NK-92 (cell line): ENCODE results near the gene ERC2.

Source experiments
- DNase-seq: peaks from one replicate; lab custom pipeline; 2025; ENCODE audit not compliant: unreplicated experiment; lab: John Stamatoyannopoulos, UW

ERC2 gene

DNA sequence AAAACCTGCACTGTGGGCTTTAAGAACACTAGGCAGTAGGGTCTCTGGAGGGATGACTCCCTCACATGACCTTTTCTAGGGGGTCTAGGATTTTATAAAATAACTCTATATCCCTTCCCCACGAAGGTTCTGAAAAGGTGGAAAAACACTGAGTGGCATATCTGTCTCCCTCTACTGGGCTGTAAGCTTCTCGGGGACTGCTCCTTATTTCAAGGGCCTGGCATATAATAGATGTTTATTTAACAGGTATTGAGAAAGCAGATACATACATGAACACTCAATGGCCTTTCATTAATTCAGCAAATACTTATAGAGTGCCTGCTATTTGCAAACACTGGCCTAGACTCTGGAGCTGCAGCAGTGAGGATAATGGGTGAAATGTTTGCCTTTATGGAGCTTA lies 834.9 kb downstream of the ERC2 start:
- no peak for DNase-seq

DNA sequence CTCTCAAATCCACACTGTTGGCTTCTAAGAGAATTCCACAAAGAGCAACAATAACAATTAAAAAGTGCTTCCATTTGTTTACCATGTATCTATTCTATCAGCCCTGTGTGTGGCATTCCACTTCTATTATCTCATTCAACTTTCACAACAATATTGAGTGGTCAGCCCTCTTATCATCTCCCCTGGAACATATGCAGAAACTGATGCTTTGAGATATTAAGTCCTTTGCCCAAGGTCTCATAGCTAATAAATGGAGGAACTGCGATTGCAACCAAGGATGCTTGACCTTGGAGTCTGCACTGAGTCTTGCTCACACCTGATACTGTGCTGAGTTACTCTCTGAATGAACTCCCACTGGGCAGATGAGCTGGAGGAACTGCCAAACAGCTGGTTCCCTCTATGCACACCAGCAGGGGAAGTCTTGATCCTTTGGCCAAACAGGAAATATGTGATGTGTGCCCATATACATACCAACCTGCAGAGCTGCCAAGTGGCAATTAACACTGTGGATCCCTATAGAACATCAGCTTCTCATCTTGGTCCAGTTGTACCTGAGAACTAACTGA lies 836.4 kb downstream of the ERC2 start:
- DNase-seq: no peak

DNA sequence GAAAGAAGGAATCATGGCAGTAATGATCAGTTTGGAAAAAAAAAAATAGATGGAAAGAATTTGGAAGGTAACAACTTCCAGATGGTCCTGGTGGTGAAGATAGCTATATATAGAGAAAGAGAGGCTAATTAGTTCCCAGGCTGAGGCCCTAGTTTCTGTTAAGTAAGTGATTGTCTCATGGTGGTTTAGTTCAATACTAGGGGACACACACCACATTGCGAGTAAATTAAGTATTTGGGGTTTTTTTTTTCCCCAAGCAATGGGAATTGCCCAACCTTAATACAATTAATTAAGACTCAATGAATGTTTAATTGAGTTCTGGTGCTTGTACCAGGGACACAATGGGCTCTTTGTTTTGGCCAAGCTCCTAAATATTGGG lies 837.4 kb downstream of the ERC2 start:
- no peak for DNase-seq

DNA sequence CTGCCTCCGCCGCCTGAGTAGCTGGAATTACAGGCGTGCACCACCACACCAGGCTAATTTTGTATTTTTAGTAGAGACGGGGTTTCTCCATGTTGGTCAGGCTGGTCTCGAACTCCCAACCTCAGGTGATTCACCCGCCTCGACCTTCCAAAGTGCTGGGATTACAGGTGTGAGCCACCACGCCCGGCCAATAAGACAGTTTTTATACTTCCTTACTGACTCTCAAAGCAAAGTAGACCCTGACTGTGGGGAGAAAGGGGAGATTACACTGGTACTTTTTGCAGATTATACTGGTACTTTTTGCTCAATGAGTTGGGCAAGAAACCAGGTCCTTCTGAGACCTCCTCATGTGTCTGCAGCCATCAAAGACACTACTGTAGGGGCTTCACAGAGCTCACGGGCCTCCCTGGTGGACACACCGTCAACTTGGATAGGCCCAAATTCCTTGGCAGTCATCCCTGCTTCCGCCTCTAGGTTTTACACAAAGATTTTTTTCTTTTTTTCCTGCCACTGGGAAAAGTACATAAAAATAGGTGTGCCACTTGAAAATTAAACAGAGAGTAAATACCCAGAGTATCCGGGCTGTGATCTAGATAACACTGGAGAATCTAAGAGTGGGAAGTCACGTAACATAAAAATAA lies 837.9 kb downstream of the ERC2 start:
- DNase-seq: no peak

GRCh38 chr3:55629432-55629831 lies 838.8 kb downstream of the ERC2 start:
- no peak for DNase-seq

DNA sequence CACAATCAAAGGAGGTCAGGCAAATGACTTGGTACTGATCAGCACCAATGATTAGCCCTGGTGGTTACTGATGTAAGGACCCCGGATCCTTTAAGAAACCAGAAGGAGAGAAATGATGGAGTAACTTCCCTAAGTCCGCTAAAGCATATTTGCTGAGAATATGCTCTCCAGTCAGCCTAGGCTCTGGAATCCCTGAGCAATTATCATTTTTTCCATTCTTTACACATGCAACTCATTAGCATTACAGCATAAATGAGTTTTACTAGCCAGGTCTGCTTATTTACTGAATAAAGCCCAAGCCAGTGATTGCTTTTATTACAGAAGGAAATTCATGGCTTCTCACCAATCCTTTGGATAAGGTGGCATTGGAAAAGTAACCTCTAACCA lies 842.0 kb downstream of the ERC2 start:
- DNase-seq: no peak

- DNase-seq: no peak
These were observed 844.0 kb downstream of the ERC2 start for GRCh38 chr3:55624238-55624637.

DNA sequence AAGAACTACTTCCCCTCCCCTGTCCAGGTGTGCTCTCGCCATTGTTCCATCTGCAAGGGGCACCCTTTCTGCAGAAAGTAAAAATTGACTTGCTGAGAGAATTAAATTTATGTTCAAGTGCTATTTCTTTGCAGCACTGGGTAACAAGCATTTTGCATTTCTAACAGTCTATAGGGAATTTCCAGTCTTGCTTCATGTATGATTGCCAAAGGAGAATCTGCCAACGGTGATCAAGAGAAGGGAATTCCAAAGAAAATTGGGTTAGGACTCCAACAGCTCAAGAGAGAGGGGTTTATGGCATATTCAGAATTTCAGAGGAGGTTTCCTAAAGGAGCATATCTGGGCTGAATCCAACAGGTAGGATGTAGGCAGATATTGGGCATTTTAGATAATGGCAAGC lies 844.5 kb downstream of the ERC2 start:
- DNase-seq: no peak

GRCh38 chr3:55622733-55623132 lies 845.5 kb downstream of the ERC2 start:
- DNase-seq: no peak

GRCh38 chr3:55622116-55622515 lies 846.2 kb downstream of the ERC2 start:
- DNase-seq: no peak

GRCh38 chr3:55621648-55622047 lies 846.6 kb downstream of the ERC2 start:
- DNase-seq: no peak

DNA sequence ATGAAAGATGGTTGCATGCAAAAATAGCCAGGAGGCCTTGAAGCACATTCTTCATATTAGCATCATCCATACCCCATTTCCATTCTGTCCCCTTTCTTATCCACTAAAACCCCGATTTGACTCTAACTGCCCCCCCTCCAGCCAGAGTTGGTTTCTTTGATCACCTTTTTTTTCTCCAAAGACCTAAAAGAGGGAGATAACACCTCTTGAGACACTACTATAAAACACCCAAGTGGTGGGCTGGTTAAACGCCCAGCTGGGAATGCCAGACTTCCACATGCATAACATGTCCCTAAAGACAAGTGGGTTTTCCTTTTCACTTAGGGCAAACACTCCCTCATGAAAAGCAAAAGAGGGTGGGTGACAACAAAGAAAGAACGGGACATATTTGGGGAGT lies 847.2 kb downstream of the ERC2 start:
- no peak for DNase-seq

DNA sequence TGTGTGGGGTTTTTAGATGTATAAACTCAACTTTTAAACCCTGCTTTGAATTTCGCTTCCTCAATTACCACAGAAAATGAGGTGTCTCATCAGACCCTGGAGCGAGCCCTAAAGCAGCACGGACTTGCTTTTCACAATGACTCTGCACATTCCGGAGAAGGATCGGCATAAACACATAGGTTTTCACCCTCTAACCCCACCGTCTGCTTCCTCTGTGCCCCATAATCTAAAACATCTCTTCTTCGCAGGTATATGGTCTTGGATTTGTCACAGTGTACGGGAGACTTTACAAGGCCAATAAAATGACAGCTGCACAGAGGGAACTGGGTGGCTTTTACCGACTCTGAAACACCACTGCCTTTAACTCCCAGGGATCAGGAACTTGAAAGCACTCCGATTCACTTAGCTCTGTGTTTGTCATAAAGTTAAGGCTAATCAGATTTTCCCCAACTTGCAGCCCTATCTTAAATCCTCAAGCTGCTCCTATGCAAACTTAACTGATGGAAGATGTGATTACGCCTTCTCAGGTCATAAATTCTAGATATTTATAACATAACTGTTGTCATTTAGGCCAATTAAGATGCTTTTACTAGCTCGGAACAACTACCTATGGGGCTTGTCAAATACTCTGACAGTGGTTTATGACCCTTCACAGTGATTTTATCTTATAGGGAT lies 847.8 kb downstream of the ERC2 start:
- DNase-seq: no peak

DNA sequence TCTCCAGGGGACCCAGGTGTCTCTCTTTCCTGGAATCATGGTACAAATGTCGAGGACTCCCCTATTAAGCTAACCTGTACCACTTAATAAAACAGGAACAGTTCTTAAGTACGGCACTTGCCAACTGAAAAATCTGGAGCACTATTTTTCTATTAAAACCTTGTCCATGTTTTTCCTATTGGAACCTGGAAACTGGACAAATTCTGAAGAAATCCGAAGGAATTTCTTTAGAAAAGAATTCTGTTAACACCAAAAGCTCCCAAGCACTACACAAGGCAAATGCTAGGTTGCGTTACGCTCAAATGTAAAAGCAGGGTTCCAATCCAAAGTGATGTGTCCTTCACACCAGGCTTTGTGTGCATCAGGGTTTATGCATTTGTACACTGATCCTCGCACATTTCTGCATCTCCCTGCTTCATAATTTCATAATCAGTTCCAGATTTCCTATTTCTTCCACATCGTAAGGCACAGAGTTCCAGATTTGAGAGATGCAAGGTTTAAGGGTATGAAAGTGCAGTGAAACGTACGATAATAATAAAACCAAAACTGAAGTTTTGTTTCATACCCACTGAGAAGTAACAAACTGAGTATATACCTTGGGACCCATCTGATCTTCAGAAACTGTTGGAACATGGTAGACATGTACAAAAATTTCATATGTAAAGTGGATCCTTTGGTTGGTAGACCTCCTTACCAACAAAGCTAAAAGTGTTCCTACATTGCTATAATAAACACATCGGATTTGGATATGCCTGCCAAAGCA lies 849.0 kb downstream of the ERC2 start:
- DNase-seq: no peak

GRCh38 chr3:55617385-55617784 lies 850.9 kb downstream of the ERC2 start:
- no peak for DNase-seq

GRCh38 chr3:55616803-55617202 lies 851.5 kb downstream of the ERC2 start:
- DNase-seq: no peak

- DNase-seq: no peak
These were observed 852.5 kb downstream of the ERC2 start for GRCh38 chr3:55615694-55616295.

- no peak for DNase-seq
These were observed 853.1 kb downstream of the ERC2 start for GRCh38 chr3:55615039-55615693.

DNA sequence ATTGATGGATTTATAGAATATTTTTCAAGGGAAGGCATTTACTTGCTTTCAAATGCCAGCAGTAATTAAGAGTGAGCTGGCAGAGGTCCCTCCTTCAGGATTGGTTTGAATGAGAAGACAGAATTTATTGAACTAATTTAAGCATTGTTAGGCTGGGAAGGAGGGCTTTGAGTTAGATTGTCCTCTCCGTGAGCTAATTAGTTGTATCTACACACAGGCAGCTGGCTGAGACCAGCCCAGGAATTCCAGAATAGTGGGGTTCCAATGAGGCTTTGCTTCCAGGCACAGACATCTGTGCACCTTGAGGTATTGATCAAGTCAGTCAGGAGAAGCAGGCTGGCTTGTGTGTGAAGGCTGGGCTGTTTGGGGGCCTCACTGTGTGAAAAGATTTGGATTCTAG lies 857.1 kb downstream of the ERC2 start:
- no peak for DNase-seq

- DNase-seq: no peak
These were observed 858.9 kb downstream of the ERC2 start for GRCh38 chr3:55609230-55609827.
